ENCODE results near the gene CDR2L.

- TF ChIP-seq REST (IDR thresholded peaks at IDR 0.05; ENCODE audit: insufficient read depth in 1 of 2, low read depth in 2 of 2, low read length in 2 of 2) (no peak), TAF1 (IDR thresholded peaks at IDR 0.05; ENCODE audit: borderline replicate concordance, insufficient read depth, low read length) (no peak), POLR2AphosphoS5 (IDR thresholded peaks at IDR 0.05; ENCODE audit: low read depth, low read length) (no peak)
Measured at GRCh38 chr17:74956093-74956492, 31.3 kb upstream of the CDR2L start.

Measured in PFSK-1 (cell line).